NK-92 (cell line): ENCODE data around the gene REPIN1.

Experiments used
- DNase-seq: peaks from one replicate; lab custom pipeline; 2025; ENCODE audit not compliant: unreplicated experiment; lab: John Stamatoyannopoulos, UW

Gene REPIN1

GRCh38 chr7:150368096-150368883, at the start of gene REPIN1:
REPIN1 (plus strand) TSS chr7:150368822; CDS start chr7:150369712, 890 bp downstream.
- no peak for DNase-seq

GRCh38 chr7:150321788-150322113, 46.9 kb upstream of the REPIN1 start:
- DNase-seq, result no peak

GRCh38 chr7:150322114-150322832, 46.3 kb upstream of the REPIN1 start:
- no peak for DNase-seq

- no peak for DNase-seq
Observed at GRCh38 chr7:150322833-150323681, 45.6 kb upstream of the REPIN1 start, which contains the start of the genes ACTR3C and LRRC61. ACTR3C (minus strand) TSS chr7:150323545; CDS start chr7:150295296, 28,249 bp downstream. LRRC61 (plus strand) TSS chr7:150323355; CDS start chr7:150336862, 13,507 bp downstream.

GRCh38 chr7:150323682-150324372, 44.8 kb upstream of the REPIN1 start:
- no peak for DNase-seq

GRCh38 chr7:150324373-150324961, 44.2 kb upstream of the REPIN1 start:
- DNase-seq, result no peak

- no peak for DNase-seq
Observed at GRCh38 chr7:150325110-150325611, 43.5 kb upstream of the REPIN1 start.

GRCh38 chr7:150325901-150326300, 42.7 kb upstream of the REPIN1 start:
- no peak for DNase-seq

GRCh38 chr7:150326657-150327268, 41.9 kb upstream of the REPIN1 start:
- DNase-seq, result no peak

- no peak for DNase-seq
Observed at GRCh38 chr7:150327308-150327707, 41.3 kb upstream of the REPIN1 start.

GRCh38 chr7:150329331-150330120, 39.1 kb upstream of the REPIN1 start:
- DNase-seq, result no peak

- no peak for DNase-seq
Observed at GRCh38 chr7:150330211-150330885, 38.3 kb upstream of the REPIN1 start.

- no peak for DNase-seq
Observed at GRCh38 chr7:150332852-150333635, 35.6 kb upstream of the REPIN1 start.

GRCh38 chr7:150333659-150334058, 35.0 kb upstream of the REPIN1 start:
- DNase-seq, result no peak

GRCh38 chr7:150334108-150334507, 34.5 kb upstream of the REPIN1 start:
- DNase-seq, result no peak

- no peak for DNase-seq
Observed at GRCh38 chr7:150335108-150335773, 33.4 kb upstream of the REPIN1 start.

GRCh38 chr7:150335774-150336112, 32.9 kb upstream of the REPIN1 start:
- no peak for DNase-seq
